Thyroid gland (tissue), 4 donors: ENCODE data around the gene NEURL1. TPM values are rescaled to one million over a fixed set of nuclear protein-coding genes. Genes with fewer than 3 reads are reported as not detected.

Source experiments
- DNase-seq, 2 donors: peaks; one replicate each; pipeline ENCODE4 v3.0.0-alpha.2; 2019
- H3K27ac ChIP-seq, 3 donors: fragments of 200-600 bp; sonication (generic); 1 replicate in 2 of 3; 2 replicates in 1 of 3; pipeline ENCODE4 v1.5.1; 2016 to 2019; ENCODE audit warnings: mild to moderate bottlenecking in 1 of 3, moderate library complexity in 1 of 3
- H3K27me3 ChIP-seq: fragments of 200-600 bp; sonication (generic); one replicate; pipeline ENCODE4 v1.5.1; 2019
- H3K36me3 ChIP-seq, 2 donors: fragments of 200-600 bp; sonication (generic); one replicate each; pipeline ENCODE4 v1.5.1; 2016 to 2019
- H3K4me1 ChIP-seq, 2 donors: fragments of 200-600 bp; sonication (generic); one replicate each; pipeline ENCODE4 v1.5.1; 2017 to 2019
- H3K4me3 ChIP-seq, 3 donors: fragments of 200-600 bp; sonication (generic); replicated peaks in 1 of 3; 1 replicate in 2 of 3; 2 replicates in 1 of 3; pipeline ENCODE4 v1.5.1; 2016; ENCODE audit warnings: mild to moderate bottlenecking in 1 of 3
- H3K9me3 ChIP-seq: fragments of 200-600 bp; sonication (generic); one replicate; pipeline ENCODE4 v1.5.1; 2017
- POLR2A ChIP-seq, 2 donors: fragments of 450-650 bp; IDR thresholded peaks; one replicate each; pipeline ENCODE4 v1.6.1; 2017; ENCODE audit warnings: antibody characterized with exemption in 2 of 2, mild to moderate bottlenecking in 2 of 2, moderate library complexity in 1 of 2
- WGBS, 2 donors: methylation state at CpG; one replicate each; pipeline ENCODE4 v1.1.5; 2017; 5-methylcytosine and 5-hydroxymethylcytosine counted together
- intact Hi-C: fragments of 100-400 bp; cut with DNase I; formaldehyde crosslinking; loops from one replicate; pipeline ENCODE4 v1.15.1; 2023
- total RNA-seq, 4 donors: library from RNA; depleted of rRNA; stranded (reverse); fragments of >200 nt; gene quantifications; one replicate each; pipeline ENCODE4 v1.2.3, GENCODE V29; 2016
- TF ChIP-seq, protein P1 (sequence below), 6 experiments: fragments of 200-600 bp in 3 of 6; fragments of 450-650 bp in 3 of 6; sonication (generic) in 3 of 6; IDR thresholded peaks; one replicate each; pipeline ENCODE4 v1.5.1; 2016 to 2019; ENCODE audit warnings: antibody characterized with exemption in 6 of 6, mild to moderate bottlenecking in 2 of 6, inconsistent platforms in 1 of 6, moderate library complexity in 1 of 6

The NEURL1 gene
- total RNA-seq, 4 donors from 2014 or later, result 1.1 TPM; not detected in 3

DNA sequence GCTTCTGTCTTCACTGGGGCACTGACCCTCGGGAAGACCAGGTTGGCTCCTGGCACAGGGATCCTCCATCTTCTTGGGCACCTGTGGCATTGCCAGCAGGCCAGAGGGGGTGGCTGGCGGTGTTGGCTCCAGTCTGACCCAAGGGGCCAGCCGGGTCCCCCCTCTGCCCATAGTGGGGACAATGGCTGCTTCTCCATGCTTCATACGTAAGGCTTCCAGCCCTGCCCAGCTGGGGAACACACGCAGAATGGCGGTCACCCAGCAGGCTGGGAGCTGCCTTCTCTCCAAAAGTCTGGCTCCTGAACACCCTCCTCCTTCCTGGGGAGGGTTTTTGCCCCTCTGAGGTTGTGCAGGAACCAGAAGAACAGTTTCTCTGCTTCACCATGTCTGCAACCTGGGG is 106.8 kb downstream of the NEURL1 start:
- H3K9me3 ChIP-seq, result no peaks in the 10 kb centered on the region
- no peaks in the 10 kb centered on the region for H3K27me3 ChIP-seq
- no peaks in the 10 kb centered on the region for H3K36me3 ChIP-seq
- intact Hi-C loops, result no loop called here
- TF ChIP-seq POLR2A (IDR thresholded peaks at IDR 0.05), result no peak
- TF ChIP-seq, protein P1, sequence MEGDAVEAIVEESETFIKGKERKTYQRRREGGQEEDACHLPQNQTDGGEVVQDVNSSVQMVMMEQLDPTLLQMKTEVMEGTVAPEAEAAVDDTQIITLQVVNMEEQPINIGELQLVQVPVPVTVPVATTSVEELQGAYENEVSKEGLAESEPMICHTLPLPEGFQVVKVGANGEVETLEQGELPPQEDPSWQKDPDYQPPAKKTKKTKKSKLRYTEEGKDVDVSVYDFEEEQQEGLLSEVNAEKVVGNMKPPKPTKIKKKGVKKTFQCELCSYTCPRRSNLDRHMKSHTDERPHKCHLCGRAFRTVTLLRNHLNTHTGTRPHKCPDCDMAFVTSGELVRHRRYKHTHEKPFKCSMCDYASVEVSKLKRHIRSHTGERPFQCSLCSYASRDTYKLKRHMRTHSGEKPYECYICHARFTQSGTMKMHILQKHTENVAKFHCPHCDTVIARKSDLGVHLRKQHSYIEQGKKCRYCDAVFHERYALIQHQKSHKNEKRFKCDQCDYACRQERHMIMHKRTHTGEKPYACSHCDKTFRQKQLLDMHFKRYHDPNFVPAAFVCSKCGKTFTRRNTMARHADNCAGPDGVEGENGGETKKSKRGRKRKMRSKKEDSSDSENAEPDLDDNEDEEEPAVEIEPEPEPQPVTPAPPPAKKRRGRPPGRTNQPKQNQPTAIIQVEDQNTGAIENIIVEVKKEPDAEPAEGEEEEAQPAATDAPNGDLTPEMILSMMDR (IDR thresholded peaks at IDR 0.05), result no peak
- H3K4me3 ChIP-seq, result no peak overlapping the region
- H3K27ac ChIP-seq, result no peak overlapping the region
- 96 to 100% methylated on average over 3 to 5 of the region's 6 CpGs for WGBS, 2 donors
- H3K4me1 ChIP-seq, result no peaks in the 10 kb centered on the region
- DNase-seq, result no peak

- H3K27ac ChIP-seq, result no peak overlapping the region
- no peaks in the 10 kb centered on the region for H3K36me3 ChIP-seq
- H3K4me3 ChIP-seq, result no peak overlapping the region
- intact Hi-C loops, result no loop called here
- H3K9me3 ChIP-seq, result no peaks in the 10 kb centered on the region
- TF ChIP-seq, protein P1 (IDR thresholded peaks at IDR 0.05), result no peak
- TF ChIP-seq POLR2A (IDR thresholded peaks at IDR 0.05), result no peak
- no peak for DNase-seq
- WGBS, 2 donors, result 78 to 91% methylated on average over 7 of the region's 7 CpGs
- H3K27me3 ChIP-seq, result no peaks in the 10 kb centered on the region
- no peaks in the 10 kb centered on the region for H3K4me1 ChIP-seq
Measured at GRCh38 chr10:103600956-103601569, 107.6 kb downstream of the NEURL1 start.

DNA sequence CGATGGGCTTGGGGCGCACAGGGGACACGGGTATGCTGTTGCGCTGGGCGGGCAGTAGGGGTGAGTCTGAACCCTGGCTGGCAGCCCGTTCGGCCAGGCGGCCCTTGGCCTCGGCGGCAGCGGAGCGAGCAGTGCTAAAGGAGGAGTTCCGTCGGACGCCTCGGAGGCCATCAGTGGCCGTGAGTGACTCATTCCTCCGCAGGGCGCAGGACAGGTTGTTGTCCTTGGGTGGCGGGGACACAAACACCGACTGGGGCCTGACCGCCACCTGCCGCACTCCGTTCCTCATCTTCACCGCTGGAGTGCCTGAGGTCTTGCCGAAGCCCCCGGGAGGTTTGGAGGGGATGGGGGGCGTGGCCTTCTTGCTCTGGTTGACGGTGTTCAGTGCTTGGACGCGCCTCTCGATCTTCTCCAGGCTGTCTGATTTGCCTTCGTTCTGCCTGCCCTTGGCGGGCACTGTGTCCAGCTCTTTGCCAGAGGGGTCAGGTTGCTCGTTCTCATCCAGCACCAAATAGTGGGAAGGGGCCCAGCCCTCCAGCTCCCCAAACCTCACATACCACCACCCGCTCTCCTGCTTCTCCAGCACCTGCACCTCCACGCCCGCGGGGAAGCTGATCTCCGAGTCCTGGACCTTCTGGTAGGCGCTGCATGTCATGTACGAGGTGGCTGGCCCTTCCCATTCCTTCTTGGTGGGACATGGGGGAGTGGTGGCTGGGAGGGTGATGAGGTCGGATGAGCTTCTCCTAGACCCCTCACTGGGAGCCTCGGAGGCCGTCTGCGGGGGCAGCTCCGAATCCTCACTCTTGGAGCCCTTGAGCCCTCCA is 108.7 kb downstream of the NEURL1 start:
- H3K9me3 ChIP-seq, result no peaks in the 10 kb centered on the region
- H3K27me3 ChIP-seq, result no peaks in the 10 kb centered on the region
- peak in 1 of 2 donors; percentile 10 for DNase-seq
- H3K4me1 ChIP-seq, result no peaks in the 10 kb centered on the region
- no peaks in the 10 kb centered on the region for H3K36me3 ChIP-seq
- H3K27ac ChIP-seq, result no peak overlapping the region
- intact Hi-C loops, result no loop called here
- 89 to 91% methylated on average over 19 to 36 of the region's 47 CpGs for WGBS, 2 donors
- TF ChIP-seq POLR2A (IDR thresholded peaks at IDR 0.05), result no peak
- TF ChIP-seq, protein P1 (IDR thresholded peaks at IDR 0.05), result no peak
- H3K4me3 ChIP-seq, result no peak overlapping the region

- Histone ChIP-seq H3K27me3 (no peaks in the 10 kb centered on the region), H3K4me3 (no peak overlapping the region), H3K4me1 (no peaks in the 10 kb centered on the region), H3K9me3 (no peaks in the 10 kb centered on the region), H3K27ac (no peak overlapping the region), H3K36me3 (no peaks in the 10 kb centered on the region)
- DNase-seq, result no peak
- 97 to 99% methylated on average over 14 to 16 of the region's 16 CpGs for WGBS, 2 donors
- intact Hi-C loops, result no loop called here
- TF ChIP-seq, protein P1 (IDR thresholded peaks at IDR 0.05), result no peak
Measured at GRCh38 chr10:103602852-103603155, 109.3 kb downstream of the NEURL1 start.

DNA sequence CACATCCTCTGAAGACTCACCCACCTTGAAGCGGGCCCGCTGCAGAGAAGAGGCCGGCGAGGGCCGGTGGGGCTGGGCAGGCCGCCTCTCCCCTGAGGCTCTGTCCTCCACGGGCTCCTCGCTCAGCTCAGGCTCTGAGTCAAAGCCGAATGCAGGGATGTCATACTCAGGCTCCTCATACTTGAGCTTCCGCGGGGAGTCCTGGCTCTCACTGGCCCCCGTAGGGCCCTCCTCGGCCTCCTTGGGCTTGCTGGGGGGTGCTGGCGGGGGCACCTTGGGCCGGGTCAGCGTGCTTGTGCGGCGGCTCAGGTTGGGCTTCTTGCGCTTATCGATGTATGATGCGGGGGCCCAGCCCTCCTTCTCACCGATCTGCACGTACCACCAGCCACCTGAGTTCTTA is 109.9 kb downstream of the NEURL1 start:
- Histone ChIP-seq H3K27me3 (no peaks in the 10 kb centered on the region), H3K36me3 (no peaks in the 10 kb centered on the region), H3K4me3 (no peak overlapping the region), H3K9me3 (no peaks in the 10 kb centered on the region), H3K27ac (no peak overlapping the region), H3K4me1 (no peaks in the 10 kb centered on the region)
- TF ChIP-seq, protein P1 (IDR thresholded peaks at IDR 0.05), result no peak
- no peak for TF ChIP-seq POLR2A (IDR thresholded peaks at IDR 0.05)
- intact Hi-C loops, result no loop called here
- no peak for DNase-seq
- 95 to 96% methylated on average over 13 to 14 of the region's 23 CpGs for WGBS, 2 donors
